Endothelial cell of umbilical vein (primary cell): ENCODE measurements around the gene PIP5K1C. TPM values are rescaled to one million over a fixed set of nuclear protein-coding genes. Genes with fewer than 3 reads are reported as not detected.

Source experiments
- BruUV-seq: library from RNA; stranded (reverse); fragments of 400-500 nt; replicated peaks from 2 replicates; lab custom pipeline; 2021; lab: Mats Ljungman, UMichigan
- CTCF ChIA-PET: fragments of 300-600, 350-600 bp; sonication (Branson Sonifier 250); formaldehyde crosslinking; loops from one replicate; lab custom pipeline; 2021; ENCODE audit warnings: antibody characterized with exemption, inconsistent platforms; lab: Charles Lee
- POLR2A ChIA-PET: fragments of 300-600, 350-600 bp; sonication (Branson Sonifier 250); formaldehyde crosslinking; loops from one replicate; lab custom pipeline; 2021; ENCODE audit warnings: antibody characterized with exemption, inconsistent platforms; lab: Charles Lee
- DNase-seq: peaks from one replicate; pipeline ENCODE4 v3.0.0-alpha.2; 2011; ENCODE audit warnings: low read depth, low spot score
- FAIRE-seq: peaks from 2 replicates; lab custom pipeline; 2011; peaks lifted over from hg19 to GRCh38; lab: Jason Lieb, UNC
- H2AFZ ChIP-seq: 2 replicates; pipeline ENCODE4 v1.6.0; 2012; ENCODE audit warnings: low read depth, low read length, control low read depth, inconsistent platforms
- H3K27ac ChIP-seq: 2 replicates; pipeline ENCODE4 v1.5.1; 2011; ENCODE audit warnings: low read depth, mild to moderate bottlenecking, control low read depth, low read length, moderate library complexity; ENCODE audit not compliant: insufficient read depth
- H3K27me3 ChIP-seq, 2 experiments: 2 replicates each; pipeline versions ENCODE4 v1.6.0 to v1.6.1; 2011; ENCODE audit warnings: low read length in 2 of 2, mixed read lengths in 1 of 2; ENCODE audit not compliant: control insufficient read depth in 2 of 2, insufficient read depth in 2 of 2
- H3K36me3 ChIP-seq, 2 experiments: 2 replicates in 1 of 2; 3 replicates in 1 of 2; pipeline ENCODE4 v1.5.1; 2011; ENCODE audit warnings: low read length in 2 of 2, mild to moderate bottlenecking in 1 of 2, moderate library complexity in 1 of 2; ENCODE audit not compliant: control insufficient read depth in 2 of 2, insufficient read depth in 2 of 2; ENCODE audit errors: extremely low read depth in 1 of 2
- H3K4me1 ChIP-seq: 3 replicates; pipeline ENCODE4 v1.5.1; 2011; ENCODE audit warnings: mild to moderate bottlenecking, low read length; ENCODE audit not compliant: control insufficient read depth, insufficient read depth; ENCODE audit errors: extremely low read depth
- H3K4me2 ChIP-seq: 2 replicates; pipeline ENCODE4 v1.6.1; 2011; ENCODE audit warnings: low read length, control low read depth, mixed read lengths; ENCODE audit not compliant: insufficient read depth
- H3K4me3 ChIP-seq, 3 experiments: fragments of 200-600 bp in 1 of 3; sonication (generic), shearing (Covaris generic) in 1 of 3; replicated peaks in 1 of 3; 2 replicates each; pipeline ENCODE4 v1.5.1; 2011 to 2016; ENCODE audit warnings: control low read depth in 3 of 3, low read length in 3 of 3, mild to moderate bottlenecking in 2 of 3, inconsistent platforms in 1 of 3, low read depth in 1 of 3, moderate library complexity in 1 of 3; ENCODE audit not compliant: insufficient read depth in 1 of 3
- H3K79me2 ChIP-seq: 2 replicates; pipeline ENCODE4 v1.6.0; 2012; ENCODE audit warnings: low read length, inconsistent platforms; ENCODE audit not compliant: control insufficient read depth, insufficient read depth
- H3K9ac ChIP-seq: replicated peaks from 2 replicates; pipeline ENCODE3; 2011; ENCODE audit warnings: low read length, control low read depth; ENCODE audit not compliant: insufficient read depth; ENCODE audit errors: extremely low read depth
- H3K9me1 ChIP-seq: replicated peaks from 3 replicates; pipeline ENCODE4 v1.6.0; 2011; ENCODE audit warnings: mild to moderate bottlenecking, low read length; ENCODE audit not compliant: control insufficient read depth, insufficient read depth; ENCODE audit errors: extremely low read depth
- H3K9me3 ChIP-seq: replicated peaks from 2 replicates; pipeline ENCODE4 v1.5.1; 2012; ENCODE audit warnings: low read length, inconsistent platforms; ENCODE audit not compliant: control insufficient read depth, insufficient read depth
- H4K20me1 ChIP-seq: replicated peaks from 2 replicates; pipeline ENCODE3; 2011; ENCODE audit warnings: mild to moderate bottlenecking, low read length; ENCODE audit not compliant: control insufficient read depth, insufficient read depth; ENCODE audit errors: extremely low read depth
- EZH2 ChIP-seq: IDR thresholded peaks from 2 replicates; pipeline ENCODE4 v1.6.1; 2012; ENCODE audit warnings: borderline replicate concordance, low read depth, mild to moderate bottlenecking, moderate library complexity, low read length, inconsistent platforms; ENCODE audit not compliant: severe bottlenecking
- FOS ChIP-seq: IDR thresholded peaks from 2 replicates; pipeline ENCODE4 v1.6.1; 2011; ENCODE audit warnings: mild to moderate bottlenecking, low read length, moderate library complexity, borderline replicate concordance; ENCODE audit not compliant: insufficient read depth
- GATA2 ChIP-seq: IDR thresholded peaks from 2 replicates; pipeline ENCODE4 v1.7.0; 2011; ENCODE audit warnings: low read depth, mild to moderate bottlenecking, moderate library complexity, mixed read lengths, low read length; ENCODE audit not compliant: insufficient read length, insufficient read depth
- JUN ChIP-seq: IDR thresholded peaks from 2 replicates; pipeline ENCODE4 v1.6.1; 2011; ENCODE audit warnings: borderline replicate concordance, low read depth; ENCODE audit not compliant: insufficient read length, insufficient read depth
- MYC ChIP-seq: IDR thresholded peaks from one replicate; pipeline ENCODE4 v1.6.1; 2011; ENCODE audit warnings: mild to moderate bottlenecking, low read depth, low read length
- POLR2A ChIP-seq: IDR thresholded peaks from 2 replicates; pipeline ENCODE4 v1.6.1; 2012; ENCODE audit warnings: low read depth, mild to moderate bottlenecking, control low read depth, low read length
- POLR2AphosphoS5 ChIP-seq: IDR thresholded peaks from 2 replicates; pipeline ENCODE4 v1.6.1; 2012; ENCODE audit warnings: low read depth, mild to moderate bottlenecking, control low read depth, low read length, moderate library complexity; ENCODE audit not compliant: insufficient read depth
- dilution Hi-C: fragments of 300-500 bp; cut with MboI; formaldehyde crosslinking; loops from one replicate; pipeline ENCODE4 v1.15.0; 2019; ENCODE audit warnings: low sequenced_read_pairs; ENCODE audit not compliant: extremely low pct_ligation_motif_present
- intact Hi-C: fragments of 100-400 bp; cut with micrococcal nuclease; formaldehyde crosslinking; loops from one replicate; pipeline ENCODE4 v1.10.0; 2022
- polyA plus RNA-seq, 4 experiments: library from polyadenylated mRNA; depleted of rRNA in 3 of 4; stranded (reverse) in 3 of 4; unstranded in 1 of 4; fragments of >200 nt; gene quantifications; 2 replicates each; pipeline versions ENCODE4 v1.2.1 to v1.2.3, GENCODE V29; 2011 to 2012; ENCODE audit warnings: missing spikeins in 1 of 4
- total RNA-seq: library from RNA; stranded (reverse); gene quantifications from 2 replicates; pipeline ENCODE4 v1.2.3, GENCODE V29; 2021
- TF ChIP-seq, protein P1 (sequence below): IDR thresholded peaks from 2 replicates; pipeline ENCODE4 v1.6.1; 2011; ENCODE audit not compliant: insufficient read depth, insufficient read length
- TF ChIP-seq, protein P2 (sequence below), 2 donors: IDR thresholded peaks; 1 replicate in 1 of 2; 2 replicates in 1 of 2; pipeline ENCODE4 v1.5.1; 2011; ENCODE audit warnings: low read length in 2 of 2, mild to moderate bottlenecking in 2 of 2, moderate library complexity in 2 of 2, control low read depth in 1 of 2, inconsistent platforms in 1 of 2, low read depth in 1 of 2; ENCODE audit not compliant: insufficient read depth in 1 of 2; ENCODE audit errors: extremely low read depth in 1 of 2

PIP5K1C gene
- total and polyA plus RNA-seq, 2 donors (not counting 3 experiments of a cell fraction or from before 2014, with no cell fraction given): 31.6 to 79.5 TPM

DNA sequence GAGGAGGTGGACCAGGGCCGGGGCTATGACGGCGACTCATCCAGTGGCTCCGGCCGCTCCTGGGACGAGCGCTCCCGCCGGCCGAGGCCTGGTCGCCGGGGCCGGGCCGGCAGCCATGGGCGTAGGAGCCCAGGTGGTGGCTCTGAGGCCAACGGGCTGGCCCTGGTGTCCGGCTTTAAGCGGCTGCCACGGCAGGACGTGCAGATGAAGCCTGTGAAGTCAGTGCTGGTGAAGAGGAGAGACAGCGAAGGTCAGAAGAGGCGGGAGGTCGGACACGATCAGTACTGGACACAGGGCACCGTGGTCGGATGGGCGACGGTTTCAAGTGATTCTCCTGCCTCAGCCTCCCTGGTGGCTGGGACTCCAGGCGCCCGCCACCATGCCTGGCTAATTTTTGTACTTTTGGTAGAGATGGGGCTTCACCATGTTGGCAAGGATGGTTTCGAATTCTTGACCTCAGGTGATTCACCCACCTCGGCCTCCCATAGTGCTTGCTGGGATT, 30.2 kb upstream of the PIP5K1C start:
- dilution Hi-C loops: no loop called here
- Histone ChIP-seq H3K4me3 (no peak overlapping the region), H2AFZ (no peak overlapping the region), H3K9me3 (no peaks in the 10 kb centered on the region), H3K4me2 (no peak overlapping the region), H3K36me3 (no peaks in the 10 kb centered on the region), H3K27ac (no peak overlapping the region), H3K9ac (no peak overlapping the region), H4K20me1 (no peaks in the 10 kb centered on the region), H3K79me2 (no peaks in the 10 kb centered on the region), H3K4me1 (no peaks in the 10 kb centered on the region), H3K27me3 (no peaks in the 10 kb centered on the region), H3K9me1 (no peaks in the 10 kb centered on the region)
- DNase-seq (no peak), FAIRE-seq (no peak)
- no TSS peak for BruUV-seq
- ChIA-PET POLR2A (no interaction called here), CTCF (interaction anchor here (1.0 kb wide), 1 partner anchor 91 kb away, joined by 4 read pairs; no protein-coding TSS in a partner anchor)
- intact Hi-C loops: no loop called here
- TF ChIP-seq GATA2 (no peak), POLR2A (no peak), MYC (no peak), EZH2 (no peak)
- TF ChIP-seq, protein P1, sequence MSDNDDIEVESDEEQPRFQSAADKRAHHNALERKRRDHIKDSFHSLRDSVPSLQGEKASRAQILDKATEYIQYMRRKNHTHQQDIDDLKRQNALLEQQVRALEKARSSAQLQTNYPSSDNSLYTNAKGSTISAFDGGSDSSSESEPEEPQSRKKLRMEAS: no peak

- Histone ChIP-seq H2AFZ (no peak overlapping the region), H3K4me2 (no peak overlapping the region), H3K27ac (no peak overlapping the region), H3K9me1 (no peaks in the 10 kb centered on the region), H3K79me2 (no peaks in the 10 kb centered on the region), H3K9ac (no peak overlapping the region), H3K36me3 (no peaks in the 10 kb centered on the region), H3K4me3 (no peak overlapping the region), H3K9me3 (no peaks in the 10 kb centered on the region), H4K20me1 (no peaks in the 10 kb centered on the region), H3K4me1 (no peaks in the 10 kb centered on the region), H3K27me3 (peaks cover 20 to 24% of the 10 kb centered on the region in 2 experiments)
- BruUV-seq: no TSS peak
- dilution Hi-C loops: no loop called here
- FAIRE-seq (no peak), DNase-seq (no peak)
- TF ChIP-seq MYC: no peak
- no peak for TF ChIP-seq GATA2
- TF ChIP-seq EZH2: no peak
- no peak for TF ChIP-seq FOS
- TF ChIP-seq POLR2A: no peak
- TF ChIP-seq, protein P1: no peak
- TF ChIP-seq, protein P2, sequence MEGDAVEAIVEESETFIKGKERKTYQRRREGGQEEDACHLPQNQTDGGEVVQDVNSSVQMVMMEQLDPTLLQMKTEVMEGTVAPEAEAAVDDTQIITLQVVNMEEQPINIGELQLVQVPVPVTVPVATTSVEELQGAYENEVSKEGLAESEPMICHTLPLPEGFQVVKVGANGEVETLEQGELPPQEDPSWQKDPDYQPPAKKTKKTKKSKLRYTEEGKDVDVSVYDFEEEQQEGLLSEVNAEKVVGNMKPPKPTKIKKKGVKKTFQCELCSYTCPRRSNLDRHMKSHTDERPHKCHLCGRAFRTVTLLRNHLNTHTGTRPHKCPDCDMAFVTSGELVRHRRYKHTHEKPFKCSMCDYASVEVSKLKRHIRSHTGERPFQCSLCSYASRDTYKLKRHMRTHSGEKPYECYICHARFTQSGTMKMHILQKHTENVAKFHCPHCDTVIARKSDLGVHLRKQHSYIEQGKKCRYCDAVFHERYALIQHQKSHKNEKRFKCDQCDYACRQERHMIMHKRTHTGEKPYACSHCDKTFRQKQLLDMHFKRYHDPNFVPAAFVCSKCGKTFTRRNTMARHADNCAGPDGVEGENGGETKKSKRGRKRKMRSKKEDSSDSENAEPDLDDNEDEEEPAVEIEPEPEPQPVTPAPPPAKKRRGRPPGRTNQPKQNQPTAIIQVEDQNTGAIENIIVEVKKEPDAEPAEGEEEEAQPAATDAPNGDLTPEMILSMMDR (IDR thresholded peaks at IDR 0.05; ENCODE audit: extremely low read depth in 1 of 2, insufficient read depth in 1 of 2, low read depth in 1 of 2, low read length in 2 of 2): no peak
- TF ChIP-seq POLR2AphosphoS5: no peak
- no peak for TF ChIP-seq JUN
- ChIA-PET CTCF (no interaction called here), POLR2A (no interaction called here)
- intact Hi-C loops: no loop called here
Observed at GRCh38 chr19:3725640-3726310, 25.5 kb upstream of the PIP5K1C start.
